ENCODE data around the gene DLGAP5.

DLGAP5 gene

DNA sequence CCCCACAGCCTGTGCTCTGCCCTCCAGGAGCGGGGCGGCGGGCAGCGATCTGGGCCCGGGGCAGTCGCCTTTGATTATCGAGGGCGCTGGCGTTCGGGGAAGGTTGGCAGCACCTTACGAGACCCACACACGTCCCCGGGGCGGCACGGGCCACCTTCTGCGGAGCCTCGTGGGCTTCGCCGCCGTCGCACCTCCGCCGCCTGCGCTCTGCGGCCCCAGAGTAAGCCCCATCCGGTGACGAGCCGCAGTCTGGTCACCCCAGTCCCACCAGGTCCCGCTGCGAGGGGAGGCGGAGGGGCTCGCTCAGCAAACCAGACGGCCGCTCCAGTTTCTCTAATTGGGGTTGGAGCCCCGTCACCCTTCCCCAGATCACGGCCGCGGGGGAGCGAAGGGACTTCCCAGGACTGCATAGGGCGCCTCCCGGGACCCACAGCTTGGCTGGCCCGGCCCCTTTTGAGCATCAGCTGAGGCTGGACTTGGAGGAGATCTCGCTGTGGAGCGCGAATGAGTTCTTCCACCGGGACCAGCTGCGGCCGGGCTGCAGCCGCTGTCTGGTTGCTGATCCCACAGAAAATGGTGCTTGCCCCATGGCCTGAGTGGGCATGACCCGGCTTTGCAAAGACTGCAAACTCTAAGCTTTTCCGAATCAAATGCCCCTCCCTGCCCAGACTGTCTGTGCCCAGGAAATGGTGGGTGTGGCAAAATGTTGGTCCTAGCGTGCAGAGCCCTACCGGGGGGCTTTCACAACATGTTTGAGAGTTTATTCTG lies 61.8 kb downstream of the DLGAP5 start:
- peak; percentile 25 for DNase-seq (ENCODE audit: low read depth)

DNA sequence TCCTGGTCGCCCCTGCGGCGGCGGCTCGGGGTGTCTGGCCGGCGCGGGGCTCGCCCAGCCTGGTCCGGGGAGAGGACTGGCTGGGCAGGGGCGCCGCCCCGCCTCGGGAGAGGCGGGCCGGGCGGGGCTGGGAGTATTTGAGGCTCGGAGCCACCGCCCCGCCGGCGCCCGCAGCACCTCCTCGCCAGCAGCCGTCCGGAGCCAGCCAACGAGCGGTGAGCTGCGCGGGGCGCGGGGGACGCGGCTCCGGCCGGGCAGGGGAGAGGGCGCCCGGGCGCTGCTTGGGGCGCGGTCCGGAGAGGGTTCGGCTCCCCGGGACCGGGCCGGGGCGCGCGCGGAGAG lies 62.3 kb downstream of the DLGAP5 start, which contains the start of gene LGALS3:
Gene LGALS3, plus strand, starts transcription at position 167 of the 342 bp plus-strand sequence. CDS start 8,122 bp downstream, outside the sequence.
- peak; percentile 25 for DNase-seq (ENCODE audit: low read depth)

DNA sequence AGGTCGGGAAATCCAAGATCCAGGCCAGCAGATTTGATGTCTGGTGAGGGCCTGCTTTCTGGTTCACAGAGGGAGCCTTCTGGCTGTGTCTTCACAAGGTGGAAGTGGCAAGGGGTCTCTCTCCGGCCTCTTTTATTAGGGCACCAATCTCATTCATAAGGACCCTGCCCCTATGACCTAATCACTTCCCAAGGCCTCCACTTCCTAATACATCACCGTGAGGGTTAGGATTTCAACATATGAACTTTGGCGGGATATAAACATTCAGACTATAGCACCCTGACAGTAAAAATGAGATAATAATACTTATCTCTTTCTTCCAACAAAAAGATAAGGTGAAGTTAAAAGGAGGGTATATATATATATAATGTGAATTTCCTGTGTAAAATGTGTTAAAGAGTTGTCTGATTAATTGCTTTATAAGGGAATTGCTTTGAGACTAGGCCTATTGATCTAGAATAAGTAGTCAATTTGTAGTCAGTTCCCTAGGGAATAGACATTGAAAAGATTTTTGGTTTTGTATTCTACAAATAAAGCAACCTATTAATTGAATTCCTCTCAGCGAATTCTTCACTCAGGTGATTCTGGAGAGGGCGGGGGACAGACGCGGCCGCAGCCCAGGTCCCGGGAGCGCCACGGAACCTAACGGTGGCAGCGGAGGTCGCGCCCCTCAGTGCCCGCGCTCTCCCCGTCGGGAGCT lies 62.8 kb downstream of the DLGAP5 start:
- no peak for DNase-seq (ENCODE audit: low read depth)

- DNase-seq (ENCODE audit: low read depth): no peak
Measured at GRCh38 chr14:55127460-55127951, 63.9 kb downstream of the DLGAP5 start.

DNA sequence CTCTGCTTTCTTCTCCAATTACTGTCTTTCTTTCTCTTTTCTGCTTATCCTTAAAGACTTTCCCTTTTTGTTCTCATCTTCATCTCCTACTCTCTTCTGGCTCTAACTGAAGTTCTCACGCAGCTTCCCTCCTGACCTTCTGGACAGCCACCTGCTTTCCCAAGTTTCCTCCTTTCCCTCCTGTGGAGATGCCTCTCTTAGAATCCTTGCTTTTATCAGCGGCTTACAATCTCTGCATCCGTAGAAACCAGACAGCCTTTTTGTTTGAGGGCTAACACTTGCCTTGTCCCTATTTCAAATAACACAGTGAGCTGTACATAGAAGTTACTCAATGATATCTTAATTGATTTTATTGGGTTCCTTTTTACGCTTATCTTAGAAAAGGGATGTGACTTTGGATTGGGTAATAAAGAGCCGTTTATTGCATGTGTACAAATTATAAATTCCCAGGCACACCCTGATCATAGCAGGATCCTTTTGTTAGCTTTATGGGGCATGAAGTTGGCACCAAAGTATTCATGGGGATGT lies 64.4 kb downstream of the DLGAP5 start:
- no peak for DNase-seq (ENCODE audit: low read depth)

- DNase-seq (ENCODE audit: low read depth): no peak
Measured at GRCh38 chr14:55126034-55126433, 65.4 kb downstream of the DLGAP5 start.

- no peak for DNase-seq (ENCODE audit: low read depth)
Measured at GRCh38 chr14:55125403-55125802, 66.0 kb downstream of the DLGAP5 start.

DNA sequence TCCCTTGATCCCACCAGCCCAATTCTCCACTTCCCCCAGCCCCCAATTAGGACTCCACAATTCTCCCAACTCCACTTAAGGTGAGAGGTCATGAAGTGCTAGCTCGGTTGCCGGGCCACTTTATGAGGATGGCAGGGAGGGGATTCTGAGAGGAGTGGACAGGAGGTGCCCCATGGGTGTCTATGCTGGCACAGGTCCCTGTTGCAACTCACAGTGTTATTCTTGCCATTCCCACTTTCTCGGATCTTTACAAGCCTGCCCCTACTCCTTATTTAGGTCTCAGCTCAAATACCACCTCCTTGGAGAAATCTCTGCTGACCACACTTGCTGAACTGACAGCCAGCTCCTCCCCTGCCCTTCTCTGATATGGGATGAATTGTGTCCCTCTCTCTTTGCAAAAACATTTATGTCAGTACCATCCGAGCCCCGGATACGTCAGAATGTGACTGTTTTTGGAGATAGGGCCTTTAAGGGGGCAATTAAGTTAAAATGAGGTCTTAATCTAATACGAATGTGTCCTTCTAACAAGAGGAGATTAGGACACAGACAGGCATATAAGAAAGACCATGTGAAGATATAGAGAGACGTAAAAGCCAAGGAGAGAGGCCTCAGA lies 66.5 kb downstream of the DLGAP5 start:
- DNase-seq (ENCODE audit: low read depth): no peak

- DNase-seq (ENCODE audit: low read depth): no peak
Measured at GRCh38 chr14:55123852-55124639, 67.3 kb downstream of the DLGAP5 start.

GRCh38 chr14:55123101-55123500 lies 68.3 kb downstream of the DLGAP5 start:
- no peak for DNase-seq (ENCODE audit: low read depth)

DNA sequence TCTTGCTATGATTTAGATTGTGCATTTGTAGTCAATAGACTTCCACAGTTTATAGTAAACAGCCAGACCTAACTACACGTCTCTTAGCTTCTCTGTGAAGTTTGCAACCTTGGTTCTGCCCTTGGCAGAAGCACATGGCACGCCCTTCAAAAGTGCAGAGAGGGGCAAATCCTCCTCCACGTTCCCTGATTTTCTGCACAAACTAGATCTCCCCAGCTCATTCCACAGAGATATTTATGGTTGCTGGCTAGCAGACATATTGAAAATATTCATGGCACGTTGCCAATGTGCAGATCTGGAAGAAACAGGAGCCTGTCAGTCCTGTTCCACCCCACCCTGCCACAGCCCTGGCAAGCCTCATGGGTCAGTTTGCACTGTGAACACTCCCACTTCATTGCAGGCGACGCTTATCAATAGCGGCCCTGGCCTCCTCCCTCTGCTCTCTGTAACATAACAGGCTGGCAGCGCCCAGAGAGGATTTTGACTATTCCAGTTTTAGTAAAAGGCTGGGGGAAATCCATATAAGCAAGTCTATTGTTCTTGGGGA lies 68.9 kb downstream of the DLGAP5 start:
- no peak for DNase-seq (ENCODE audit: low read depth)

DNA sequence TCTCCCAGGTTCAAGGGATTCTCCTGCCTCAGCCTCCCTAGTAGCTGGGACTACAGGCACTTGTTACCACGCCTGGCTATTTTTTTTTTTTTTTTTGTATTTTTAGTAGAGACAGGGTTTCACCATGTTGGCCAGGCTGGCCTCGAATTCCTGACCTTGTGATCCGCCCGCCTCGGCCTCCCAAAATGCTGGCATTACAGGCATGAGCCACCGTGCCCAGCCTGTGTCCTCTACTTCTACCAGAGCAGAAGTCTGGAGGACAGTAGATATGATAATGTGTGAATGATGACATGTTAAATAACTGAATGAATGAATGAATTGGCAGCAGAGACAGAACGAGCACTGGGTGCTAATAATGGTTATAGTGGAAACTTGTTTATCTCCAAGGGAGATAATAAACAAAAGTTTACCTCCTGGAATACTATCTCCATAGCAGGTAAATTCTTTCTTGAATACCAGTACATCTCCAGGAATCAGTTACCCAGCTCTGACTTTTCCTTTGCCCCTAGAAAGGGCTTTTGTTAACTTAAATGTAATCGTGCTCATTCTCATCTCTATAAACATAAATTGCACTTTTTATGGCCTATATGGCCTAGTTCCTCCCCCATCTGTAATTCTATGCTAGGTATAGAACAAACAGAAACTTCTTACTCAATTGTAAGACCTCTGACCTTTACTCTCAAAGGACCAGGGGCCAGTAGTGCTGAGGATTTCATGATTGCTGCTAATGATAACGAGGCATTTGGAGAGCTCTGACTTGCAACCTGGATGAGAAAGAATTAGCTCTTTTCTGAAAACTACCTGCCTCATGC lies 69.6 kb downstream of the DLGAP5 start:
- DNase-seq (ENCODE audit: low read depth): no peak

DNA sequence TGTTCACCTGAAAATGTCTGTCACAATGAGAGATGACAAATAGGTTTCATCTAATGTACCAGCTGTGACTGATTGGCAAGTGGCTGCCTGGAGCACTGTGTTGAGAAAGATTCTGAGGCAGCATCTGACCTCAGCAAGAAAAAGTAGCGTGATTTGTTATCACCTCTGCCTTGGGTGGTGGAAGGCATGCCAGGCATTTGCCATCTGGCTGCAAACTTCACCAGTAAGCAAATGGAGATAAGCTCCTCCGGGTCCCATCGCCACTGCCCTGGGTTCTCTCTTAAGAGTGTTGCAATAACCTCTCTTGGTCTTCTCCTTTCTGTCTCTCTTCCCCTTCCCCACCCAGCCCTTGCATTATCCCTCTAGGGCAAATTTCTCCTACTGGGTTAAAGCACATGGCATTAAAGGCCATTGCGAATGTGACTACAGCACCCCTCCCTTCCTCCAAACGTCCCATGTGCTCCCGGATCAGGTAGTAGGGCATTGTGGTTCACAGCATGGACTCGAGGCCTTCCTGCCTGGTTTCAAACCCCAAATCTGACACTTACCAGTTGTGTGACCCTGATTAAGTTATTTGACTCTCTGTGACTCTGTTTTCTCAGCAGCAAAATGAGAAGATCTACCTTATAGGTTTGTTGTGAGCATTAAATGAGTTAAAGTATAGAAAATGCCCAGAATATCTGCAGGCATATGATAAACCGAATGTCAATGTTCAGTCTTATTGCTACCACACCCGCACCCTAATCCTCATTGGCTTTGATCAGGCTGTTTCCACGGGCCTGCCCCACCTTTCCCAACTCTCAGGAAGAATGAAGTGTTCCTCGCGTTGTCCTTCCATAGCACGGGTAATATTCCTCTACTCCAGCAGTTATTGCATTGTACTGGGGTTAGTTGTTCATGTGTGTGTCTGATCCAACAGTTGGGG lies 70.6 kb downstream of the DLGAP5 start:
- no peak for DNase-seq (ENCODE audit: low read depth)

DNA sequence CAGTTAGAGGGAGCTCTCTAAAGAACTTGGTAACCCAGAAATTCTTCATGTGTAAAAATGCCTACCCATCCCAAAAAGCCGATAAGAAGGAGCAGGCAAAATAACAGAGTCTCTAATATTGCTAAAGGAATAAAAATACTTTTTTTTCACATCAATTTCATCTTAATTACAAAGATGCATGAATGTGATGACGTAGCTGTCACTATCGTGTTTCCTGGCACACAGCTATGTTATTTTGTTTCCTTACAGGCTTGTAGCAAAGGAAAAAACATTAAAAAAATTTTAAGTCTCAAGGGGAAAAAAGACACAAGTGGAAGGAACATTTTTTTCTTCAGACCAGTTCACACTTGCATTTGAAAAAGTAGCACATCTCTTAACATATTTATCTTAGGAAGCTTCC lies 72.6 kb downstream of the DLGAP5 start:
- no peak for DNase-seq (ENCODE audit: low read depth)

GRCh38 chr14:55117803-55118441 lies 73.5 kb downstream of the DLGAP5 start:
- no peak for DNase-seq (ENCODE audit: low read depth)

GRCh38 chr14:55116246-55117030 lies 74.9 kb downstream of the DLGAP5 start:
- DNase-seq (ENCODE audit: low read depth): no peak

DNA sequence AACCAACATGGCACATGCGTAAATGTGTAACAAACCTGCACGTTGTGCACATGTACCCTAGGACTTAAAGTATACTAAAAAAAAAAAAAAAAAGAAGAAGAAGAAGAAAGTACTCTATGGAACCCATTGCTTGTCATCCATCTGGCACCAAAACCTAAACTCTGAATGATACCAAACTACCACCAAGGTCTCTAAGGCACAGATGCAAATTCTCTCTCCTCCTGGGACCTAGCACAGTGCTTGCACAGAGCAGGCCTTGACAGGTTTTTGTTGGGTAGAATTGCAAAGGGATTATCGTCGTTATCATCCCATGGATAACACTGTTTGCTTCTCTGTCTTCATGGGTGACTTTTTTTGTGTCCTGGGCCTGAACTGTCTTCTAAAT lies 75.5 kb downstream of the DLGAP5 start:
- DNase-seq (ENCODE audit: low read depth): no peak

GRCh38 chr14:55115460-55115859 lies 75.9 kb downstream of the DLGAP5 start:
- DNase-seq (ENCODE audit: low read depth): no peak

Measured in activated T-cell treated with anti-CD3 and anti-CD28 coated beads for 48 hours (primary cell).